GM23248 (cell line): ENCODE results near the gene KIF2C.

Experiments used
- EZH2 ChIP-seq: fragments of 200-600 bp; sonication (generic); IDR thresholded peaks from 2 replicates; pipeline ENCODE4 v1.6.1; 2018; ENCODE audit warnings: antibody characterized with exemption, mild to moderate bottlenecking; ENCODE audit not compliant: insufficient read depth, poor library complexity, severe bottlenecking
- EZH2phosphoT487 ChIP-seq: fragments of 200-600 bp; sonication (generic); IDR thresholded peaks from 2 replicates; pipeline ENCODE4 v1.6.1; 2018; ENCODE audit warnings: antibody characterized with exemption, moderate library complexity, mild to moderate bottlenecking, low read depth; ENCODE audit not compliant: insufficient read depth

GRCh38 chr1:44733784-44734183, 5.9 kb upstream of the KIF2C start:
- TF ChIP-seq EZH2 = no peak
- TF ChIP-seq EZH2phosphoT487 = no peak
